ENCODE data around the gene ALG1. TPM values are rescaled to one million over a fixed set of nuclear protein-coding genes. Genes with fewer than 3 reads are reported as not detected.

ALG1 gene
- total and polyA plus RNA-seq, 2 experiments from 2014 or later = 20.2 to 36.4 TPM

- TF ChIP-seq, protein P1, sequence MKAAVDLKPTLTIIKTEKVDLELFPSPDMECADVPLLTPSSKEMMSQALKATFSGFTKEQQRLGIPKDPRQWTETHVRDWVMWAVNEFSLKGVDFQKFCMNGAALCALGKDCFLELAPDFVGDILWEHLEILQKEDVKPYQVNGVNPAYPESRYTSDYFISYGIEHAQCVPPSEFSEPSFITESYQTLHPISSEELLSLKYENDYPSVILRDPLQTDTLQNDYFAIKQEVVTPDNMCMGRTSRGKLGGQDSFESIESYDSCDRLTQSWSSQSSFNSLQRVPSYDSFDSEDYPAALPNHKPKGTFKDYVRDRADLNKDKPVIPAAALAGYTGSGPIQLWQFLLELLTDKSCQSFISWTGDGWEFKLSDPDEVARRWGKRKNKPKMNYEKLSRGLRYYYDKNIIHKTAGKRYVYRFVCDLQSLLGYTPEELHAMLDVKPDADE (IDR thresholded peaks at IDR 0.05) = no peak
- TF ChIP-seq POLR2AphosphoS5 (IDR thresholded peaks at IDR 0.05; ENCODE audit: low read depth) = no peak
- no peak for TF ChIP-seq ZNF114 (CRISPR knock-in tag; IDR thresholded peaks at IDR 0.05)
- no peak for TF ChIP-seq ZNF331 (CRISPR knock-in tag; IDR thresholded peaks at IDR 0.05; ENCODE audit: low read depth)
- TF ChIP-seq NANOG (IDR thresholded peaks at IDR 0.05; ENCODE audit: borderline replicate concordance) = no peak
These were observed 40.0 kb upstream of the ALG1 start (continued) for GRCh38 chr16:5031601-5032000.

DNA sequence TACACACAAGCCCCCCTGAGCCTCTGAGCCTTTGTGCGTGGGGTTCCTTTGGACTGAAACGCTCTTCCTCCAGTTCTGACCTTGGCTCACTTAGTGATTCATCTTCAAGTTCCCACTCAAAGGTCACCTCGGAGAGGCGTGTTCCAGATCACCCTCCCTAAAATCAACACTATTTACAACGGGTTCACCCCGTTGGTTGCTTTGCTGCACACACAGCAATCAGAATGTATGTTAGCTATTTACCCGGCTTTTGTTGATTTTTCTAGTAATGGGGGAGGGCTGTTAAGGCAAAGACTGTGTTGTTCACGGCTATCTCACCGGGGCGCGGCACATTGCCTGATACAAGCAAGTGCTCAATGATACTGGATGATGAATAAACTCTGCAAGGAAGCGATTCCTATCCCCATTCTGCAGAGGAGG lies 38.9 kb upstream of the ALG1 start:
- peak overlapping the region; percentile 90 for H3K4me3 ChIP-seq
- TF ChIP-seq JUNB (IDR thresholded peaks at IDR 0.05; ENCODE audit: unreplicated experiment) = no peak
- H2AFZ ChIP-seq = peak overlapping the region; percentile 54; the same call in 1 of the 2 replicates
- ATAC-seq = no peak
- Mint-ChIP-seq H3K4me1 (peaks cover 32% of the 10 kb centered on the region), H3K4me3 (peak overlapping the region; percentile 83), H3K27me3 (ENCODE audit: insufficient read depth, low read depth, poor library complexity) (peaks cover 28% of the 10 kb centered on the region), H3K36me3 (ENCODE audit: low read depth) (no peaks in the 10 kb centered on the region; the same call in 2 of the 3 replicates), H3K9me3 (no peaks in the 10 kb centered on the region), H3K27ac (no peak overlapping the region)
- no peaks in the 10 kb centered on the region for H4K20me1 ChIP-seq (replicated peaks; ENCODE audit: insufficient read depth)
- H3K4me2 ChIP-seq = peak overlapping the region; percentile 74
- H3K9me2 ChIP-seq (ENCODE audit: insufficient read depth) = no peaks in the 10 kb centered on the region
- no peak for DNase-seq (ENCODE audit: low spot score)
- H3K36me3 ChIP-seq (ENCODE audit: insufficient read depth) = no peaks in the 10 kb centered on the region
- H3F3A ChIP-seq (replicated peaks; ENCODE audit: low read depth) = peaks cover 12% of the 10 kb centered on the region
- H3K27ac ChIP-seq (ENCODE audit: low read depth) = no peak overlapping the region
- H3K27me3 ChIP-seq (ENCODE audit: insufficient read depth) = peaks cover 6% of the 10 kb centered on the region
- H3K4me1 ChIP-seq (ENCODE audit: insufficient read depth) = peaks cover 32% of the 10 kb centered on the region
- H3K79me2 ChIP-seq (replicated peaks; ENCODE audit: insufficient read depth) = no peaks in the 10 kb centered on the region; the same call in 1 of the 2 replicates

DNA sequence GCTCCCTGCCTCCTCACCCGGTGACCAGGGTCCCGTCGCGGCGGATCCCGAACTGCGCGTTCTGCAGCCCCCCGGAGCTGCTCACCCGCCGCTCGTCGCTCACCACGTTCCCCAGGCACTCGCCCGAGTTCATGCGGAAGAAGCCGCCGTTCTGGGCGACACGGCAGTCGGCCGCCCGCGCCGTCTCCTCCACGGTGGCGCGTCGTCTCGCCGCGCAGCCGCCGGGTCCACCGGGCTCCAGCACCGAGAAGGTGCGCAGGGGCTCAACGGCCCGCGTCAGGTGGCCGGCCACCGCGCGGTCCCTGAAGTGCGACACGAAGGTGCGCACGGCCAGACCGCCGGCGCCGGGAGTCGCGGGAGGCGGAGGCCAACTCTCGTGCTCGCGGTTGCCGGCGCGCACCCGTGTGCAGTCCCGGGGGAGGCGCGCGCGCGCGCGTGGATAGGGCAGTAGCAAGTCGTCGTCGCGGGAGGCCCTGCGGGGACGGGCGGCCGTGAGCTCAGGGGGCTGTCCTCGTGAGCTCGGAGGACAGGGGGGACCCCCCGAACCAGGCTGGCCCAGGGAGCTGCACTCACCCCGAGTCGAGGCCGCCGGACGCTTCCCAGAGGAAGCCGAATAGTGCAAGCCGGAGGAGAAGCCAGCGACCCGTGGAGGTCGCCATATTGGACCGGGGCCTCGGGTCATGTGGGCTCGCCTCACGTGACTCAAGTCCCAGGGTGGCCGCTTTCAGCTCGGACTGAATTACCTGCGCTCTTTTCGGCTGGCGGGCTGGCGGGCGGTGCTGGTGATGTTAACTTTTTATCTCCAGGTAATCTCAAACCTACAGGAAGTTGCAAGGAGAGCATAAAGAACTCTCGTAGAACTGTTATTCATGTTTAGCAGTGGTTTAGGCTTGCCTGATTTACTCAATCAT lies 38.1 kb upstream of the ALG1 start, which contains the start of gene NAGPA:
NAGPA (minus strand) TSS at position 680 of the 911 bp plus-strand sequence; CDS start at position 659, 21 bp downstream.
- Histone ChIP-seq H4K20me1 (replicated peaks; ENCODE audit: insufficient read depth) (no peaks in the 10 kb centered on the region), H3F3A (replicated peaks; ENCODE audit: low read depth) (peaks cover 12% of the 10 kb centered on the region), H3K79me2 (replicated peaks; ENCODE audit: insufficient read depth) (no peaks in the 10 kb centered on the region; the same call in 1 of the 2 replicates), H3K27me3 (ENCODE audit: insufficient read depth) (peaks cover 6% of the 10 kb centered on the region), H3K4me1 (ENCODE audit: insufficient read depth) (peaks cover 32% of the 10 kb centered on the region), H3K27ac (ENCODE audit: low read depth) (no peak within 1 kb of the TSS), H3K4me2 (peak within 1 kb of the TSS; percentile 74), H3K4me3 (peak within 1 kb of the TSS; percentile 90), H3K9me2 (ENCODE audit: insufficient read depth) (no peaks in the 10 kb centered on the region), H2AFZ (peak within 1 kb of the TSS; percentile 54; the same call in 1 of the 2 replicates), H3K36me3 (ENCODE audit: insufficient read depth) (no peaks in the 10 kb centered on the region)
- TF ChIP-seq, protein P1 (IDR thresholded peaks at IDR 0.05) = peak; percentile 63; the same call in 1 of the 2 replicates
- TF ChIP-seq POLR2AphosphoS5 (IDR thresholded peaks at IDR 0.05; ENCODE audit: low read depth) (peak; percentile 47; the same call in 1 of the 2 replicates), EZH2phosphoT487 (IDR thresholded peaks at IDR 0.05; ENCODE audit: unreplicated experiment) (no peak), CREB1 (CRISPR knock-in tag; IDR thresholded peaks at IDR 0.05; ENCODE audit: low read depth) (peak; percentile 12; the same call in 1 of the 2 replicates)
- DNase-seq (ENCODE audit: low spot score) = peak; percentile 92
- Mint-ChIP-seq H3K36me3 (ENCODE audit: low read depth) (no peaks in the 10 kb centered on the region; the same call in 2 of the 3 replicates), H3K4me3 (peak within 1 kb of the TSS; percentile 83), H3K9me3 (no peaks in the 10 kb centered on the region), H3K27ac (0 out of 2 replicates have a peak within 1 kb of the TSS, but pooled peaks have one; percentile 16), H3K4me1 (peaks cover 37% of the 10 kb centered on the region), H3K27me3 (ENCODE audit: insufficient read depth, low read depth, poor library complexity) (peaks cover 30% of the 10 kb centered on the region)
- ATAC-seq = peak; percentile 88

All from GM23338 (cell line).